Measurements from ENCODE around the gene TNFSF12. TPM values are rescaled to one million over a fixed set of nuclear protein-coding genes. Genes with fewer than 3 reads are reported as not detected.
A peak's percentile ranks its signal among the peaks of the same experiment; 100 is the strongest.
"Not testable (repeated sequence)": the region's sequence is repeated elsewhere in the genome, so short reads cannot be mapped to it uniquely, and the experiment has no call there.

TNFSF12 gene
- total RNA-seq, 2 experiments from 2014 or later, result 11.6 to 15.1 TPM

- Mint-ChIP-seq H3K9me3 (no peaks in the 10 kb centered on the region), H3K36me3 (peaks cover 61% of the 10 kb centered on the region), H3K27me3 (no peaks in the 10 kb centered on the region), H3K4me1 (peaks cover 51% of the 10 kb centered on the region), H3K4me3 (peak within 1 kb of the TSS; percentile 99), H3K27ac (peak within 1 kb of the TSS; percentile 100)
- peak; percentile 97 for DNase-seq
These were observed 34.6 kb downstream of the TNFSF12 start, which contains the start of gene MPDU1 for GRCh38 chr17:7583253-7584109. Gene MPDU1, plus strand, starts transcription at chr17:7583852. Its CDS starts 11 bp downstream, at chr17:7583863.

- no peak for DNase-seq
- Mint-ChIP-seq H3K36me3 (peaks cover 37% of the 10 kb centered on the region), H3K4me1 (peaks cover 22% of the 10 kb centered on the region), H3K27me3 (no peaks in the 10 kb centered on the region), H3K27ac (no peak overlapping the region), H3K4me3 (no peak overlapping the region), H3K9me3 (no peaks in the 10 kb centered on the region)
These were observed 38.0 kb downstream of the TNFSF12 start for GRCh38 chr17:7586673-7587419.

- H3K27me3 Mint-ChIP-seq, result no peaks in the 10 kb centered on the region
These were observed 38.7 kb downstream of the TNFSF12 start for GRCh38 chr17:7587420-7588151.

GRCh38 chr17:7588553-7589203 is 39.8 kb downstream of the TNFSF12 start:
- Mint-ChIP-seq H3K9me3 (no peaks in the 10 kb centered on the region), H3K27ac (no peak overlapping the region), H3K4me3 (no peak overlapping the region), H3K36me3 (peaks cover 30% of the 10 kb centered on the region), H3K4me1 (peaks cover 11% of the 10 kb centered on the region), H3K27me3 (no peaks in the 10 kb centered on the region)
- no peak for DNase-seq

More at GRCh38 chr17:7587420-7588151, 38.7 kb downstream of the TNFSF12 start:
- H3K4me1 Mint-ChIP-seq, result peaks cover 17% of the 10 kb centered on the region
- no peak overlapping the region for H3K27ac Mint-ChIP-seq
- no peak overlapping the region for H3K4me3 Mint-ChIP-seq
- peaks cover 29% of the 10 kb centered on the region for H3K36me3 Mint-ChIP-seq
- no peaks in the 10 kb centered on the region for H3K9me3 Mint-ChIP-seq
- no peak for DNase-seq

- H3K36me3 Mint-ChIP-seq, result peaks cover 29% of the 10 kb centered on the region
- H3K9me3 Mint-ChIP-seq, result no peaks in the 10 kb centered on the region
- no peak overlapping the region for H3K27ac Mint-ChIP-seq
- H3K27me3 Mint-ChIP-seq, result no peaks in the 10 kb centered on the region
- no peak overlapping the region for H3K4me3 Mint-ChIP-seq
- H3K4me1 Mint-ChIP-seq, result peaks cover 11% of the 10 kb centered on the region
- peak; percentile 70 for DNase-seq
These were observed 40.5 kb downstream of the TNFSF12 start for GRCh38 chr17:7589204-7589868.

- H3K9me3 Mint-ChIP-seq, result no peaks in the 10 kb centered on the region
- peaks cover 23% of the 10 kb centered on the region for H3K36me3 Mint-ChIP-seq
- peaks cover 8% of the 10 kb centered on the region for H3K4me1 Mint-ChIP-seq
- no peak within 1 kb of the TSS for H3K4me3 Mint-ChIP-seq
- no peaks in the 10 kb centered on the region for H3K27me3 Mint-ChIP-seq
- DNase-seq, result no peak
- H3K27ac Mint-ChIP-seq, result no peak within 1 kb of the TSS
These were observed 41.2 kb downstream of the TNFSF12 start, which contains the start of gene SOX15 for GRCh38 chr17:7589891-7590691. Gene SOX15, minus strand, starts transcription at chr17:7590094. Its CDS starts 418 bp downstream, at chr17:7589676.

GRCh38 chr17:7590743-7591142 is 41.9 kb downstream of the TNFSF12 start:
- no peaks in the 10 kb centered on the region for H3K27me3 Mint-ChIP-seq
- no peak overlapping the region for H3K27ac Mint-ChIP-seq
- peaks cover 24% of the 10 kb centered on the region for H3K36me3 Mint-ChIP-seq
- DNase-seq, result no peak
- no peaks in the 10 kb centered on the region for H3K9me3 Mint-ChIP-seq
- H3K4me1 Mint-ChIP-seq, result peaks cover 6% of the 10 kb centered on the region
- H3K4me3 Mint-ChIP-seq, result no peak overlapping the region

GRCh38 chr17:7591596-7591995 is 42.7 kb downstream of the TNFSF12 start:
- H3K9me3 Mint-ChIP-seq, result no peaks in the 10 kb centered on the region
- H3K27me3 Mint-ChIP-seq, result no peaks in the 10 kb centered on the region
- peak overlapping the region; percentile 18 for H3K27ac Mint-ChIP-seq
- H3K4me3 Mint-ChIP-seq, result no peak overlapping the region
- H3K36me3 Mint-ChIP-seq, result peaks cover 23% of the 10 kb centered on the region
- peaks cover 5% of the 10 kb centered on the region for H3K4me1 Mint-ChIP-seq
- DNase-seq, result no peak

- H3K4me3 Mint-ChIP-seq, result no peak overlapping the region
- peaks cover 20% of the 10 kb centered on the region for H3K36me3 Mint-ChIP-seq
- H3K4me1 Mint-ChIP-seq, result peaks cover 2% of the 10 kb centered on the region
- DNase-seq, result no peak
- H3K9me3 Mint-ChIP-seq, result no peaks in the 10 kb centered on the region
- no peaks in the 10 kb centered on the region for H3K27me3 Mint-ChIP-seq
- no peak overlapping the region for H3K27ac Mint-ChIP-seq
These were observed 43.7 kb downstream of the TNFSF12 start for GRCh38 chr17:7592422-7593021.

- no peak for DNase-seq
- H3K9me3 Mint-ChIP-seq, result no peaks in the 10 kb centered on the region
- H3K4me1 Mint-ChIP-seq, result peaks cover 2% of the 10 kb centered on the region
- no peak overlapping the region for H3K4me3 Mint-ChIP-seq
- H3K27ac Mint-ChIP-seq, result no peak overlapping the region
- H3K36me3 Mint-ChIP-seq, result peaks cover 18% of the 10 kb centered on the region
- H3K27me3 Mint-ChIP-seq, result no peaks in the 10 kb centered on the region
These were observed 44.4 kb downstream of the TNFSF12 start for GRCh38 chr17:7593296-7593695.

GRCh38 chr17:7597561-7597960 is 48.7 kb downstream of the TNFSF12 start:
- H3K36me3 Mint-ChIP-seq, result peaks cover 23% of the 10 kb centered on the region
- not testable (repeated sequence) for H3K4me3 Mint-ChIP-seq, H3K9me3 Mint-ChIP-seq, DNase-seq, H3K27me3 Mint-ChIP-seq, H3K4me1 Mint-ChIP-seq, H3K27ac Mint-ChIP-seq

GRCh38 chr17:7606280-7606679 is 57.4 kb downstream of the TNFSF12 start:
- Mint-ChIP-seq H3K27me3 (no peaks in the 10 kb centered on the region), H3K27ac (no peak overlapping the region), H3K9me3 (no peaks in the 10 kb centered on the region), H3K4me3 (no peak overlapping the region), H3K36me3 (peaks cover 29% of the 10 kb centered on the region), H3K4me1 (peaks cover 17% of the 10 kb centered on the region)
- no peak for DNase-seq

Data from activated naive CD8-positive, alpha-beta T cell treated with anti-CD3 and anti-CD28 coated beads for 36 hours (primary cell).